LNCaP clone FGC (cell line): ENCODE data around the gene RNF25.
"Not testable (repeated sequence)": the region's sequence is repeated elsewhere in the genome, so short reads cannot be mapped to it uniquely, and the experiment has no call there.

Experiments used
- DNase-seq: peaks from one replicate; pipeline ENCODE4 v3.0.0-alpha.2; 2011; ENCODE audit warnings: low read depth
- H3K4me3 ChIP-seq: 2 replicates; pipeline ENCODE4 v1.5.1; 2011; ENCODE audit warnings: mild to moderate bottlenecking, low read depth, low read length, control low read depth
- CTCF ChIP-seq: IDR thresholded peaks from 2 replicates; pipeline ENCODE4 v1.5.1; 2012; ENCODE audit warnings: mild to moderate bottlenecking; ENCODE audit not compliant: control insufficient read depth, insufficient read depth; ENCODE audit errors: extremely low read depth

Gene RNF25

GRCh38 chr2:218703341-218703740 lies 31.5 kb upstream of the RNF25 start:
- no peak for DNase-seq
- TF ChIP-seq CTCF, result no peak
- no peak overlapping the region for H3K4me3 ChIP-seq

- no peak overlapping the region for H3K4me3 ChIP-seq
- DNase-seq, result no peak
- no peak for TF ChIP-seq CTCF
Observed at GRCh38 chr2:218701806-218702205, 30.0 kb upstream of the RNF25 start.

GRCh38 chr2:218698885-218699284 lies 27.1 kb upstream of the RNF25 start:
- no peak for DNase-seq
- TF ChIP-seq CTCF, result no peak
- H3K4me3 ChIP-seq, result no peak overlapping the region

GRCh38 chr2:218694405-218695145 lies 22.8 kb upstream of the RNF25 start:
- DNase-seq, result no peak
- no peak overlapping the region for H3K4me3 ChIP-seq
- TF ChIP-seq CTCF, result no peak

- TF ChIP-seq CTCF, result no peak
- no peak for DNase-seq
- no peak overlapping the region for H3K4me3 ChIP-seq
Observed at GRCh38 chr2:218691234-218691633, 19.4 kb upstream of the RNF25 start.

- TF ChIP-seq CTCF, result peak; percentile 72
- DNase-seq, result peak; percentile 62
- not testable (repeated sequence) for H3K4me3 ChIP-seq
Observed at GRCh38 chr2:218687400-218688060, 15.7 kb upstream of the RNF25 start.

- no peak for TF ChIP-seq CTCF
- DNase-seq, result no peak
- H3K4me3 ChIP-seq, result no peak overlapping the region
Observed at GRCh38 chr2:218680061-218680460, 8.3 kb upstream of the RNF25 start.
